NCI-H2107 treated with DMSO at 0.1 percent for 48 hours (cell line): ENCODE results near the gene CATSPERZ.
"Not testable (repeated sequence)": the region's sequence is repeated elsewhere in the genome, so short reads cannot be mapped to it uniquely, and the experiment has no call there.

ENCODE experiments used
- DNase-seq: peaks from one replicate; lab custom pipeline; 2025; ENCODE audit not compliant: unreplicated experiment; lab: John Stamatoyannopoulos, UW

Gene CATSPERZ

DNA sequence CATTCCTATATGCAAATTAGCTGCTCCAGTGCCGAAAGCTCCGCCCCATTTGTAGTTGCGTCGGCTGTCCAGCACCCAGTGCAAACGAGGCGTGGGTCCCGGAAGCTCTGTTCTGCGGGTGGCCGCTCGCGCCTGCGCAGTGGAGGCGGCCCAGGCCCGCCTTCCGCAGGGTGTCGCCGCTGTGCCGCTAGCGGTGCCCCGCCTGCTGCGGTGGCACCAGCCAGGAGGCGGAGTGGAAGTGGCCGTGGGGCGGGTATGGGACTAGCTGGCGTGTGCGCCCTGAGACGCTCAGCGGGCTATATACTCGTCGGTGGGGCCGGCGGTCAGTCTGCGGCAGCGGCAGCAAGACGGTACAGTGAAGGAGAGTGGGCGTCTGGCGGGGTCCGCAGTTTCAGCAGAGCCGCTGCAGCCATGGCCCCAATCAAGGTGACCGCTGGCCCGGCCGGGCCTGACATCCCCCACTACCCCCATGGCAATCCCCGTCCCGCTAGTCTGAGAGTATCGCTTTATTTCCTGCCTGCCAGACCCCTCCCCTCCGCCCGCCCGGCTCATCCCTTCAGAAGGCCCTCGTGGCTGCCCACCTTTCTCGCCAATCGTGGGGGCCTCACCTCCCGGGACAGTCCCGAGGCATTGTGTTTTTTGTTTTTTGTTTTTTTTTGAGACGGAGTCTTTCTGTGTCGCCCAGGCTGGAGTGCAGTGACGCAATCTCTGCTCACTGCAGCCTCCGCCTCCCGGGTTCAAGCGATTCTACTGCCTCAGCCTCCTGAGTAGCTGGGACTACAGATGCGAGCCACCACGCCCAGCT lies 18.0 kb downstream of the CATSPERZ start, which contains the start of gene PRDX5:
Gene PRDX5, plus strand, starts transcription at position 161 of the 805 bp plus-strand sequence. Its CDS starts 95 bp downstream, at position 256.
- peak; percentile 94 for DNase-seq

DNA sequence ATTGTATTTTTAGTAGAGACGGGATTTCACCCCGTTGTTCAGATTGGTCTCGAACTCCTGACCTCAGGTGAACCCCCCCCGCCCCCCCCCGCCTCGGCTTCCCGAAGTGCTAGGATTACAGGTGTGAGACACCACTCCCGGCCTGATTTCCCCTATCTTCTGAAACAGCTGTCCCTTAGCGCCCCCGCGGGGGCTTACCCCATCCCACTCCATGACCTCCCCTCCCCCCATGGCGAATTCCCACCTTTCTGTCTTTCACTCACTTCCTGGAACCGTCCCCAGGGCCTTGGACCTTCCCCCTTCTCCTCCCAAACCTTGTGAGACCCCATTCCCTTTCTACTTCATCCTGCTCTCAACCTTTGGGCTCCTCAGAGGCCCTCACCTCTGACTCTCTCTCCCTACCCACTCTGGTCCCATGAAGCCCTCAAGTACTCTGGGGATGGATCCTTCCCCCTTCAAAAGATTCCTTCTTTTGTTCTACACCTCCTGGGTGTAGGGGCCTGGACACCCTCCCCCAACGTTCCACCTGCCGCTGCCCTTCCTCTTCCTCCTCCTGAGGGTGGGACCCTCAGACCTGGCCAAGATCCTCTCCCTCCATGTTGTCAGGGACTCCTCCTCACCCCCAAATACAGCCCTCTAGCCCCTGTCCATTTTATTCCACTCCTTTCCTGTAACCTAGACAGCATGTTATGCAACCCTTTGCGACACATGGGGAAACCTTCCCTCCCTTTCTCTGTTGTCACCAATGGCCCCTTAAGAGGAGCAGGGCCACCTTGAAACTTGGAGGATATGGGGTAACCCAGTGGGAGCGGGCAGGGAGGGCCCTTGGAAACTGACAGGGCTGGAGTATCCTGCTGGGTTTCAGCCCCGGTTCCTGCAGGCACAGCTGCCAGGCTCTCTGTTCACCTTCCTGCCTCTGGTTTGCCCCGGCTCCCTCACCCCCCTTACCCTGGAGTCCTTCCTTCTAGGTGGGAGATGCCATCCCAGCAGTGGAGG lies 18.9 kb downstream of the CATSPERZ start:
- no peak for DNase-seq

DNA sequence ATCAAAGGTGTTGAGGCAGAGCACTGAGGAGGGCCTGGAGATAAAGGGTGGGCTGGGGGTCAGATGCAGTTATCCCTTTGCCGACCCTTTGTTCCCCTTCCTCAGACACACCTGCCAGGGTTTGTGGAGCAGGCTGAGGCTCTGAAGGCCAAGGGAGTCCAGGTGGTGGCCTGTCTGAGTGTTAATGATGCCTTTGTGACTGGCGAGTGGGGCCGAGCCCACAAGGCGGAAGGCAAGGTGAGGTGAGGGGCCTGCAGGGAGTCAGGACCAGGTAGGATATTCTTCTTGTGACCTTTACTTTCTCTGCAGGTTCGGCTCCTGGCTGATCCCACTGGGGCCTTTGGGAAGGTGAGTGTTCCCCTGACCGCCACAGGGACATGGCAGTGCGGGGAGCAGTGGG lies 20.4 kb downstream of the CATSPERZ start:
- DNase-seq = no peak

DNA sequence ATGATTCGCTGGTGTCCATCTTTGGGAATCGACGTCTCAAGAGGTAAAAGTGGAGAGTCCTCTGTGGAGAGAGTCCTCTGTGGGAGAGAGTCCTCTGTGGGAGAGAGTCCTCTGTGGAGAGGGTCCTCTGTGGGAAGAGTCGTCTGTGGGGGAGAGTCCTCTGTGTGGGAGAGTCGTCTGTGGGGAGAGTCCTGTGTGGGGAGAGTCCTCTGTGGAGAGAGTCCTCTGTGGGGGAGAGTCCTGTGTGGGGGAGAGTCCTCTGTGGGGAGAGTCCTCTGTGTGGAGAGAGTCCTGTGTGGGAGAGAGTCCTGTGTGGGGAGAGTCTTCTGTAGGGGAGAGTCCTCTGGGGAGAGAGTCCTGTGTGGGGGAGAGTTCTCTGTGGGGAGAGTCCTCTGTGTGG lies 20.9 kb downstream of the CATSPERZ start:
- no peak for DNase-seq

DNA sequence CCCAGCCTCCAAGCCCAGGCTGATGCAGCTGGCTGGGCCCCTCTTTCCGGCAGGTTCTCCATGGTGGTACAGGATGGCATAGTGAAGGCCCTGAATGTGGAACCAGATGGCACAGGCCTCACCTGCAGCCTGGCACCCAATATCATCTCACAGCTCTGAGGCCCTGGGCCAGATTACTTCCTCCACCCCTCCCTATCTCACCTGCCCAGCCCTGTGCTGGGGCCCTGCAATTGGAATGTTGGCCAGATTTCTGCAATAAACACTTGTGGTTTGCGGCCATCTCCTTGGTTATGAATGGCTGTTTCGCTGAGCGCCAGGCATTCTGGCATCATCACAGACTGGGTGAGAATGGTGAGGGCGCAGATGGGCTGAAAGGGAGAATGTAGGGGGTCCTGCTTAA lies 21.4 kb downstream of the CATSPERZ start:
- DNase-seq = peak; percentile 57

DNA sequence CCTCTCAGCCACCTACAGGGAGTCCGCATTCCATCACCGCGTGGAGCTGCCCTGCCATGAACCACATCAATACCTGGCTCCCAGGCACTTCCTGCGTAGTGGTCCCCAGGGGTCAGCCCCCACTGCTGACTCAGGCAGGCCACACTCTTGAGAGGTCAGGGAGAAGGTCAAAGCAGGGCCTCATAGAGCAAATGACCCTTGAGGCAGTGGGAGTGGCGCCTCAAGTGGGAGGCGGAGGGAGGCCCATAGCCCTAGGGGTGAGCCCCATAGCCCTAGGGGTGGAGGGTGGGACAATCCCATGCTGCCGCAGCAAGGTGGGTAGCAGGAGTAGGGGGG lies 22.7 kb downstream of the CATSPERZ start:
- no peak for DNase-seq

DNA sequence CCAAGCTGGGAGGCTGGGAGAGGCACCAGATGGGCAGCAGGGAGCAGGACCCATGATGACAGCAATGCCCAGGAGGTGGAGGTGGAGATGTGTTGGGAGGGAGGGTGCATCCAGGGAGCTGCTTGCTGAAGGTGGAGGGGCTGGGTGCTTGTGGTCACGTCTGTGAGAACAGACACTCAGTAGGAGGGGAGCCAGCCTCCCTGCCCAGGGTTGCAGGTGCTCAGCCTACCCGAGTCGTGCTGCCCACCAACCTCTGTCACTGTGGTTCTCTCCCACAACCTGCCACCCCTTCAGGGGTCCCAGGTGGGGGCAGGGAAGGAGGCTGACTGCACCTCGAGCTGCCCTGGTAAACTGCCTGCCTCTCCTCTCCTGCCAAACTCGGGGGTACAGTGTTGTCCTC lies 23.2 kb downstream of the CATSPERZ start:
- no peak for DNase-seq

DNA sequence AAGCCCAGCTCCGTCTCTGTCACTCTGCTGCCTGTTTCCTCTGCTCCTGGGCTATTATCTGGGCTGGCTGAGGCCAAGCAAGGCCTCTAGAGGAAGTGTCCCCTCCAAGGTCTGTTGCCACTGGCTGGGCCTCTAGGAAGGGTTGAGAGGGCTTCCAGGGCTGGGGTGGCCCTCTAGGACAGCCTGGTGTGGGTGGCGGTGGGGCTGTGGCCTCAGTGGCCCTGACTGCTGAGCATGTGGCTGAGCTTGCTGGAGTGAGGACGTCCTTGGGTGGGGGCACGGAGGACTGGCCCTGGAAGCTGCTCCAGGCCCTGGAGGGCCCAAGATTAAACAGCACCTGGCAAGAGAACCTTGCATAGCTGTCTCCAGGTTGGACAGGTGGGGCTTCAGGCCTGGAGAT lies 23.8 kb downstream of the CATSPERZ start:
- DNase-seq = not testable (repeated sequence)

DNA sequence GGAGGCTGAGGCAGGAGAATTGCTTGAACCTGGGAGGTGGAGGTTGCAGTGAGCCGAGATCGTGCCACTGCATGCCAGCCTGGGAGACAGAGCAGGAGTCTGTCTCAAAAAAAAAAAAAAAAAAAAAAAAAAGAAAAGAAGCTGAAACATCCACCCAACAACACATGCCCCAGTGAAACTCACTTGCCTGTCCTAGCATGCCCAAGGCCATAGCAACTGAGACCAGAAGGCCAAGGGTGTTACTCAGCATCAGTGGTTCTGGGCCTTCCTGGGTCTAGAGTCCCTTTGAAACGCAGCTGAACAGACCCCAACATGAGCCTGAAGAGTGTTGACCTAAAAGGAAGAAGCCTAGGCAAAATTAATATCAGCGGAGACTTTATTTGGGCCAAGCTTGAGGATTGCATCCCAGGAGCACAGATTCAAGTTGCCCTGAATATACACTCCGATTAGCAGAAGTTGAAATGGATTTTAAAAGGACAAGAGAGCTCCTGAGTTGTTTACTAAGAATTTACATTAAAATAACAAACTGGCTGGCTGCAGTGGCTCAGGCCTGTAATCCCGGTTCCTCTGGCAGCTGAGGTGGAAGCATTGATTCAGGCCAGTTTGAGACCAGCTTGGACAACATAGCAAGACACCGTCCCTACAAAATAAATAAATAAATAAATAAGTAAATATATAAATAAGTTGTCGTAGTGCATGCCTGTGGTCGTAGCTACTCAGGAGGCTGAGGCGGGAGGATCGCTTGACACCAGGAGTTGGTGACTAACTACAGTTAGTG lies 24.7 kb downstream of the CATSPERZ start:
- DNase-seq = no peak

DNA sequence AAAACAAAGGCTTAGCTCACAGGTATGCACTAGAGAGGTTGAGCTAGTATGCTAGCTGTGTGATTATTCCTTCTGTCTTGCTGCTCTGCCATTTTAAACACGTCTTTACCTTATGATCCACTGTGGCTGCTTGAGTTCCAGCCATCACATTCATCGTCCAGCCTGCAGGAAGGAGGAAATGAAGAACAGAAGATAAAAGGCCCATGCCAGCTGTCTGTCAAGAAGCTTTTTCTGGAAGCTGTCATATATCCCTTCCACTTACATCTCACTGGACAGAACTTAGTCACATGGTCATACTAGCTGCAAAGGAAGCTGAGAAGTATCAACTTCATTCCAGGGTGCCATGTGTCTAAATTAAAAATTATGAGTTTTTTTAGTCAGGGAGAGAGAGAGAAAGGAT lies 27.2 kb downstream of the CATSPERZ start:
- DNase-seq = no peak

DNA sequence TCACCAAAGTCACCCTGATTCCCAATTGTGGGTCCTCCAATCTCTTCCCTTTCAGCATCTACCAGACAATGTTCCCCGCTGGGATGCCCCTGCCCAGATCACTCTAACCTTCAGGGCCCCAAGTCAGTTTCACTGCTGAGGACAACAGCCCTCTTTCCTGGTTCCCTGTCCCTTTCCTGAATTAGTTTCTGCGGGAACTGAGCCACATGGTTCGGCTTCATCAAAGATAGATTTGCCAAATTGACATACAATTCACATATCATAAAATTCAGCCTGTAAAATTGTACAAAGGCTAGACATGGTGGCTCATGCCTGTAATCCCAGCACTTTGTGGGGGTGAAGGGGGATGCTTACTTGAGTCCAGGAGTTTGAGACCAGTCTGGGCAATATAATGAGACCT lies 27.8 kb downstream of the CATSPERZ start:
- no peak for DNase-seq

DNA sequence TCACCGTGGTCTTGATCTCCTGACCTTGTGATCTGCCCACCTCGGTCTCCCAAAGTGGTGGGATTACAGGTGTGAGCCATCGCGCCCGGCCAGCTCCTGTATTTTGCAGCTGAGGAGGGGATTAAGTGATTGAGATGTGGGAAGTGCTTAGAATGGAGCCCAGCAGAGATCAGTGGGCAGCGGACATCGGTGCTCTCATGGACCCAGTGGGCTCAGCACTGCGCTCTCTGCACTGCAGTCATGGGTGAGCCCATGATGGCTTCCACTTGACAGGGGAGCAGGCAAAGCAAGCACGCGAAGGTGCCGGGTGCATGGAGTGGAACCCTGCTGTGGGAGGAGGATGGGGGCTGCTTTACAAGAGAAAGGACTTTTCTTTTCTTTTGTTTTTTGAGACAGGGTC lies 30.7 kb downstream of the CATSPERZ start:
- no peak for DNase-seq

DNA sequence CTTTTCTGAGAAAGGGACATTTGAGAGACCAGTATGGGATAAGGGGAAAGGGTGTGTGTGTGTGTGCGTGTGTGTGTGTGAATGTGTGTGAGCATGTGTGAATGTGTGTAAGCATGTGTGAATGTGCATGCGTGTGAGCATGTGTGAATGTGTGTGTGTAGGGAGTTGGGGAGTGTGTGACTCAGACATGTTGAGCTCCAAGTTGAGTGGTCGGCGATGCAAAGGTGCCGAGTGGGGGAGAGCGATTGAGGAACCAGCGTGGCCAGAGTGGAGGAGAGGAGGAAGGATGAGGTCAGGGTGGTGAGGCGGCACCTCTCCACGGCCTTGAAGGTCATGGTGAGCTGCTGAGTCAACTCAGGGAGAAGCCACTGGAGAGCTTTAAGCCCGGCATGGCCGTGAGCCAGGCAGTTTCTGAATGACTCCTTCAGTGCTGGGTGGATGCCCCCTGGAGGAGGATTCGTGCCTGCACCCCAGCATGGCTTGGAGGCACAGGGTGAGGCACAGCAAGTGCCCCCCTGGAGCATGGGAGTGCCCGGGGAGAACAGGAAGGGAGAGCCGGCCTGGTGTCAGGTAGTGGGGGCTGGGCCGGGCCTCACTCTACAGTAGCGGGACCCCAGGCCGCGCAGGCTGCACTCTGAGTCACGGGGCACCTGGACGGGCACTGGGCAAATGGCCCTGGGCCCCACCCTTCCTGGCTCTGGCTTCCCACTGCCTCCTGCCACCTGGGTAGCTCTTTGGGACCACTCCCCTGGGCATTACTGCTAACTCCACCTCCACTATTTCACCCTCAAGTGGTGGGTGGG lies 31.6 kb downstream of the CATSPERZ start:
- no peak for DNase-seq

DNA sequence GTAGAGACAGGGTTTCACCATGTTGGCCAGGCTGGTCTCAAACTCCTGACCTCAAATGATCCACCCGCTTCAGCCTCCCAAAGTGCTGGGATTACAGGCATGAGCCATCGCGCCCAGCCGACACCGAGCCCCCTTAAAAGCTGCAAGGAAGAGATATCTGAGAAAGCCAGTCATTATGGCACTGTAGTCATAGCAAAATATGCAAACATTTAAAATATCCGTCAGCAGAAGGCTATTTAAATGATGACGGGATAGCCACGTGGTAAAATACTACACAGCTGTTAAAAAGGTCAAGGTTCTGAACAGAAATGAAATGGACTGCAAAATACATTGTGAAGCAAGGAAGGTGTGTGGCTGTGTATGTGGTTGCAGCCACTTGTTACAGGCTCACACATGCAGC lies 33.4 kb downstream of the CATSPERZ start:
- DNase-seq = no peak

DNA sequence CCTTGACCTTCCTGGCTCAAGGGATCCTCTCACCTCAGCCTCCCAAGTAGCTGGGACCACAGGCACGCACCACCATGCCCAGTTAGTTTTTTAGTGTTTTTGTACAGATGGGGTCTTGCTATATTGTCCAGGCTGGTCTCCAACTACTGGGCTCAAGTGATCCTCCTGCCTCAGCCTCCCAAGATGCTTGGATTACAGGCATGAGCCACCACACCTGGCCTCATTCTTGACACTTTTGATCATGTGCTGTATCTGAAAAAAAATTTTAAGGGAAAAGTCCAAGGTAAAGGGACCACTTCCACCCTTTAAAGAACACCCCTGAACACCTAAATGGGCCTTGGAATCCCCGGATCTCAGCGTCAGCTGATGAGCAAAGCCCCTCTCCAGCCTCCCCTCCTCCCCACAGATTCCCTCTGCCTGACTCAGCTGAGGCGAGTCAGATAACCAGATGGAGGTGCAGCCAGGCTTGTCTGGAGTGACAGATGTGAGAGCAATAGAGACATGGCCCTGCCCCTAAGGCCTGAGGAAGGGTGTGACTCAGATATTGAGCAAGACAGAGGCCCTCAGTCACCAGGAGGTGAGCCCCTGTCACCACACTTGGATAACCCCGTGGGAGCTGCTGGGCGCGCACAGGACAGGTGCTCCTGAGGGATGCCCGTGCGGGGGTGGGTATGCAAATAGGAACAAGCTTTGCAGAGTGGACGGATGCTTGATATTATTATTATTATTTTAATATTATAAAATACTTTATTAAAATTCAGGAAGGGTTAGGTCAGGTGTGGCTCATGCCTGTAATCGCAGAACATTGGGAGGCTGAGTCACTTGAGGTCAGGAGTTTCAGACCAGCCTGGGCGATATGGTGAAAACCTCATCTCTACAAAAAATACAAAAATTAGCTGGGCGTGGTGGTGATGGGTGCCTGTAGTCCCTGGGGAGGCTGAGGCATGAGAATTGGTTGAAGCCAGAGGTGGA lies 34.9 kb downstream of the CATSPERZ start:
- DNase-seq = peak; percentile 76

DNA sequence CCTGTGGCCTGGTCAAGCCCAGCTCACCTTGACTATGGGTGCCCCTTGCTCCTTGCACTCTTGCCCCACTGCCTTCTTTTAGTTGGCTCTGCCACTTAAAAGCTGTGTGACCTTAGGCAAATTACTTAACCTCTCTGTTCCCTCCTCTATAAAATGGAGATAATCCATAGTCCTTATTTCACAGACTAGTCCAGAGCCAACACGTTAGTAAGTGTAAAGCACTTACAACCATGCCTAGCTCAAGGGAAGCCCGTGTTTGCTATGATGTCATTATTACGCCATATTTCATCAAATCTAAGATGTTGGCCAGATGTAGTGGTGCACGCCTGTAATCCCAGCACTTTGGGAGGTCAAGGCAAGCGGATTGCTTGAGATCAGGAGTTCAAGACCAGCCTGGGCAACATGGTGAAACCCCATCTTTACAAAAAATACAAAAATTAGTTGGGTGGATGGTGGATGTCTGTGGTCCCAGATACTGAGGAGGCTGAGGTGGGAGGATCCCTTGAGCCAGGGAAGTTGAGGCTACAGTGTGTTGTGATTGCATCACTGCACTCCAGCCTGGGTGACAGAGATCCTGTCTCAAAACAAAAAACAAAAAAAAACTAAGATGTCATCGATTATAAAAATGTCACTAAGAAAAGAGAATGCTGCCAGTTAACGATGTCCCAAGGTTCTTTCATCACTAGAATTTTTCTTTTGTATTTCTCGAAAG lies 37.5 kb downstream of the CATSPERZ start:
- no peak for DNase-seq

DNA sequence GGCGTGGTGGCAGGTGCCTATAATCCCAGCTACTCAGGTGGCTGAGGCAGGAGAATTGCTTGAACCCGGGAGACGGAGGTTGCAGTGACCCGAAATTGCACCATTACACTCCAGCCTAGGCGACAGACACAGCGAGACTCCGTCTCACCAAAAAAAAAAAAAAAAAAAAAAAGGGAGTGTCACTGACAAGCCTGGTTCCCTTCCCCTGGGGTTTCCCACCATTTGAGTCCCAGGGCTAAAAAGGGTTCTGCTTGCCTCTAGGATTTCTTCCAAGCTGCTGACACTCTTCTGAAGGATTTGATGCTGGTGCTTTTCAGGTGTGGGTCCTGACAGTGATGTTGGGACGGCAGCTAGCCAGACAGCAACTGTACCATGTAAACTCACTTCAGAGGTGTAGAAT lies 38.6 kb downstream of the CATSPERZ start:
- no peak for DNase-seq

DNA sequence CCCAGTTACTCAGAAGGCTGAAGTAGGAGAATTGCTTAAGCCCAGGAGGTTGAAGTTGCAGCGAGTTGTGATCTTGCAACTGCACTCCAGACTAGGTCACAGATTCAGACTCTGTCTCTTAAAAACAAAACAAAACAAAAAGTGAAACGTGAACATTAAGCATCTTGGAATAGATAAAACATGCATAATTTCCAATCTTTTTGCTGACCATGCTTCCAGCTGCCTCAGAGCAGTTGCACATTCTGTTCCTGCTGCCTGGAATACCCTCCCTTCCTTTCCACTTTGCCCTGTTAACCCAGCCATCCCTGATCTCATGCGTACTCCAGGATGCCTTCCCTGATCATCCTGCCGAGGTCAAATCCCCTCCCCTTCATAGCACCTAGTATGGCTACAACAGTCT lies 39.1 kb downstream of the CATSPERZ start:
- no peak for DNase-seq
